Measurements from ENCODE around the gene CHRDL2. TPM values are rescaled to one million over a fixed set of nuclear protein-coding genes. Genes with fewer than 3 reads are reported as not detected.

CHRDL2 gene
- total RNA-seq, 1 experiment from 2014 or later = 0.39 TPM

DNA sequence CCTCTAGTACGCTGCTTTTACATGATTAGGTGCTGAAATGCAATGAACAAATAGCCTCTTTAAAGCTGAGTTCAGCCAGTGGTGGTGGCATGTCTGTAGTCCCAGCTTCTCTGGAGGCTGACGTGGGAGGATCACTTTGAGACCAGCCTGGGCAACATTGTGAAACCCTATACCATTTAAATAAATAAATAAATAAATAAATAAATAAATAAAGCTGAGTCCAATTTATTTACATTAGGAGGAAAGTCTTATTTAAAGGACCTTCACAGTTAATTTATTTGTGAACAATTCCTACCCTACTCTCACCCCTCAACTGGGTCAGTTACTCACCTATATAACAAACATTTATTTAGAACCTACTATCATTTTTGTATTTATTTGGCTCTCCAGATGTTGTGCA is 4.8 kb upstream of the CHRDL2 start:
- peaks cover under 1% of the 10 kb centered on the region for H3K23me2 ChIP-seq (ENCODE audit: insufficient read length, low read depth, low read length, poor library complexity, severe bottlenecking)
- H4K5ac ChIP-seq (ENCODE audit: insufficient read length, low read depth, low read length) = no peak overlapping the region
- no peak overlapping the region for H3K4me2 ChIP-seq (ENCODE audit: insufficient read depth, insufficient read length, low read length)
- no peak overlapping the region for H3K4ac ChIP-seq (ENCODE audit: low read depth, low read length)
- peaks cover 12 to 15% of the 10 kb centered on the region in 2 experiments for H3K9me3 Mint-ChIP-seq
- no peak overlapping the region for H3K18ac ChIP-seq (ENCODE audit: insufficient read length, low read depth, low read length)
- whole genome bisulfite sequencing (ENCODE audit: extremely low coverage, insufficient read length, low lambda C conversion rate) = no CpG with 5 or more reads among the region's 2 CpGs
- H3K79me2 ChIP-seq (ENCODE audit: insufficient read depth, low read length) = no peaks in the 10 kb centered on the region
- no peak overlapping the region for H3K4me3 Mint-ChIP-seq
- H2AFZ ChIP-seq (ENCODE audit: low read length) = no peak overlapping the region
- no peak overlapping the region for H2BK5ac ChIP-seq (ENCODE audit: insufficient read length, low read length)
- no peaks in the 10 kb centered on the region for H3K9me3 ChIP-seq (ENCODE audit: control insufficient read depth, low read depth, low read length)
- no peak overlapping the region for H3T11ph ChIP-seq (ENCODE audit: low read length)
- H4K20me1 ChIP-seq (ENCODE audit: control insufficient read depth, insufficient read depth, insufficient read length) = no peaks in the 10 kb centered on the region
- H2BK12ac ChIP-seq (ENCODE audit: insufficient read length, low read depth, low read length) = no peak overlapping the region
- no peak overlapping the region for H3K23ac ChIP-seq (ENCODE audit: insufficient read length, low read depth, low read length)
- no peak overlapping the region for H4K91ac ChIP-seq (ENCODE audit: insufficient read length, low read depth, low read length)
- peaks cover 0 to 4% of the 10 kb centered on the region in 2 experiments; a peak in 2 of 4 replicates for H3K4me1 Mint-ChIP-seq
- H2BK120ac ChIP-seq (ENCODE audit: low read depth, low read length, poor library complexity, severe bottlenecking) = no peak overlapping the region
- H2BK20ac ChIP-seq (ENCODE audit: low read depth, low read length, poor library complexity, severe bottlenecking) = no peak overlapping the region
- no peak overlapping the region for H3K9ac ChIP-seq (ENCODE audit: extremely low read depth, insufficient read length, low read length)
- H2BK15ac ChIP-seq (ENCODE audit: low read depth, low read length) = no peak overlapping the region
- H3K27me3 ChIP-seq (ENCODE audit: insufficient read depth, low read length) = peaks cover 14% of the 10 kb centered on the region; the same call in 1 of the 2 replicates
- peaks cover 0 to 6% (median 6%) of the 10 kb centered on the region in 3 experiments; a peak in 5 of 7 replicates for H3K36me3 Mint-ChIP-seq (ENCODE audit: insufficient read depth in 1 of 3, low read depth in 3 of 3)
- H3K56ac ChIP-seq (ENCODE audit: insufficient read length, low read depth, low read length) = no peak overlapping the region
- no peak overlapping the region for H4K8ac ChIP-seq (replicated peaks; ENCODE audit: insufficient read length, low read depth, low read length)
- TF ChIP-seq, protein P1, sequence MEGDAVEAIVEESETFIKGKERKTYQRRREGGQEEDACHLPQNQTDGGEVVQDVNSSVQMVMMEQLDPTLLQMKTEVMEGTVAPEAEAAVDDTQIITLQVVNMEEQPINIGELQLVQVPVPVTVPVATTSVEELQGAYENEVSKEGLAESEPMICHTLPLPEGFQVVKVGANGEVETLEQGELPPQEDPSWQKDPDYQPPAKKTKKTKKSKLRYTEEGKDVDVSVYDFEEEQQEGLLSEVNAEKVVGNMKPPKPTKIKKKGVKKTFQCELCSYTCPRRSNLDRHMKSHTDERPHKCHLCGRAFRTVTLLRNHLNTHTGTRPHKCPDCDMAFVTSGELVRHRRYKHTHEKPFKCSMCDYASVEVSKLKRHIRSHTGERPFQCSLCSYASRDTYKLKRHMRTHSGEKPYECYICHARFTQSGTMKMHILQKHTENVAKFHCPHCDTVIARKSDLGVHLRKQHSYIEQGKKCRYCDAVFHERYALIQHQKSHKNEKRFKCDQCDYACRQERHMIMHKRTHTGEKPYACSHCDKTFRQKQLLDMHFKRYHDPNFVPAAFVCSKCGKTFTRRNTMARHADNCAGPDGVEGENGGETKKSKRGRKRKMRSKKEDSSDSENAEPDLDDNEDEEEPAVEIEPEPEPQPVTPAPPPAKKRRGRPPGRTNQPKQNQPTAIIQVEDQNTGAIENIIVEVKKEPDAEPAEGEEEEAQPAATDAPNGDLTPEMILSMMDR (conservative IDR thresholded peaks at IDR 0.05) = no peak
- H3K27ac ChIP-seq (ENCODE audit: insufficient read length, low read depth, low read length) = no peak overlapping the region
- no peak overlapping the region for H2AK5ac ChIP-seq (ENCODE audit: insufficient read length, low read length)
- H3K14ac ChIP-seq (ENCODE audit: insufficient read depth, low read length) = no peak overlapping the region
- no peak for DNase-seq
- H3K79me1 ChIP-seq (ENCODE audit: insufficient read depth, low read depth, low read length, poor library complexity, severe bottlenecking) = no peaks in the 10 kb centered on the region
- H3K27me3 Mint-ChIP-seq (ENCODE audit: low read depth) = peaks cover 35% of the 10 kb centered on the region
- no peak overlapping the region for H3K27ac Mint-ChIP-seq
- H3K4me1 ChIP-seq (ENCODE audit: insufficient read depth, low read length) = no peaks in the 10 kb centered on the region
